ENCODE results near the gene PPFIBP1.

Gene PPFIBP1

GRCh38 chr12:27572486-27573255 is 48.7 kb downstream of the PPFIBP1 start:
- TF ChIP-seq CTCF (conservative IDR thresholded peaks at IDR 0.05; ENCODE audit: low read depth, low read length): no peak
- peak; percentile 76 for DNase-seq (ENCODE audit: low read depth)
- H3K4me3 ChIP-seq (ENCODE audit: low read depth, low read length): no peak overlapping the region

GRCh38 chr12:27573972-27574371 is 50.0 kb downstream of the PPFIBP1 start:
- peak; percentile 93 for DNase-seq (ENCODE audit: low read depth)
- no peak overlapping the region for H3K4me3 ChIP-seq (ENCODE audit: low read depth, low read length)
- TF ChIP-seq CTCF (conservative IDR thresholded peaks at IDR 0.05; ENCODE audit: low read depth, low read length): no peak

GRCh38 chr12:27575090-27575761 is 51.2 kb downstream of the PPFIBP1 start:
- no peak overlapping the region for H3K4me3 ChIP-seq (ENCODE audit: low read depth, low read length)
- TF ChIP-seq CTCF (conservative IDR thresholded peaks at IDR 0.05; ENCODE audit: low read depth, low read length): no peak
- no peak for DNase-seq (ENCODE audit: low read depth)

- DNase-seq (ENCODE audit: low read depth): no peak
- TF ChIP-seq CTCF (conservative IDR thresholded peaks at IDR 0.05; ENCODE audit: low read depth, low read length): no peak
- no peak overlapping the region for H3K4me3 ChIP-seq (ENCODE audit: low read depth, low read length)
Observed at GRCh38 chr12:27575762-27576118, 51.7 kb downstream of the PPFIBP1 start.

GRCh38 chr12:27576667-27577347 is 52.8 kb downstream of the PPFIBP1 start:
- no peak overlapping the region for H3K4me3 ChIP-seq (ENCODE audit: low read depth, low read length)
- TF ChIP-seq CTCF (conservative IDR thresholded peaks at IDR 0.05; ENCODE audit: low read depth, low read length): no peak
- DNase-seq (ENCODE audit: low read depth): no peak

GRCh38 chr12:27577688-27578087 is 53.7 kb downstream of the PPFIBP1 start:
- TF ChIP-seq CTCF (conservative IDR thresholded peaks at IDR 0.05; ENCODE audit: low read depth, low read length): no peak
- H3K4me3 ChIP-seq (ENCODE audit: low read depth, low read length): no peak overlapping the region
- no peak for DNase-seq (ENCODE audit: low read depth)
